HEK293 (cell line): ENCODE measurements around the gene OTUB1.

Source experiments
- CTCF ChIA-PET: fragments of 350-600 bp; formaldehyde crosslinking; extraction: SDS; loops from one replicate; lab custom pipeline; 2021; ENCODE audit warnings: antibody characterized with exemption; lab: Yijun Ruan, JAX
- POLR2A ChIA-PET: fragments of 300-600 bp; formaldehyde crosslinking; extraction: SDS; loops from one replicate; lab custom pipeline; 2020; ENCODE audit warnings: antibody characterized with exemption, inconsistent platforms; lab: Yijun Ruan, JAX
- H3K27ac ChIP-seq: fragments of 200-500 bp; sonication (Bioruptor generic); 2 replicates; pipeline ENCODE4 v1.5.1; 2014; ENCODE audit warnings: low read depth, low read length, control low read depth, inconsistent platforms; ENCODE audit errors: extremely low read depth
- H3K36me3 ChIP-seq, 2 experiments: fragments of 200-500 bp in 1 of 2; sonication (Bioruptor generic) in 1 of 2; 1 replicate in 1 of 2; 2 replicates in 1 of 2; pipeline ENCODE4 v1.5.1; 2014 to 2017; ENCODE audit warnings: inconsistent platforms in 2 of 2, low read length in 2 of 2; ENCODE audit not compliant: control insufficient read depth in 2 of 2, insufficient read depth in 1 of 2
- H3K4me1 ChIP-seq: fragments of 200-500 bp; sonication (Bioruptor generic); 2 replicates; pipeline ENCODE4 v1.5.1; 2014; ENCODE audit warnings: mild to moderate bottlenecking, low read length, inconsistent platforms; ENCODE audit not compliant: control insufficient read depth, insufficient read depth
- H3K4me3 ChIP-seq: 2 replicates; pipeline ENCODE4 v1.5.1; 2011; ENCODE audit warnings: low read depth, mild to moderate bottlenecking, control low read depth, low read length, moderate library complexity
- H3K9me3 ChIP-seq: fragments of 200-500 bp; sonication (Bioruptor generic); 2 replicates; pipeline ENCODE4 v1.5.1; 2014; ENCODE audit warnings: low read depth, low read length, inconsistent platforms; ENCODE audit not compliant: control insufficient read depth, insufficient read depth
- EGR2 ChIP-seq: fragments of 450-650 bp; formaldehyde crosslinking; IDR thresholded peaks from 2 replicates; pipeline ENCODE4 v1.5.1; 2016; ENCODE audit warnings: low read depth, missing biosample characterization, missing genetic modification characterization
- GFI1B ChIP-seq: fragments of 450-650 bp; formaldehyde crosslinking; IDR thresholded peaks from 2 replicates; pipeline ENCODE4 v1.5.1; 2016; ENCODE audit warnings: missing biosample characterization, missing genetic modification characterization
- MEIS1 ChIP-seq: sonication (generic); formaldehyde crosslinking; IDR thresholded peaks from 2 replicates; pipeline ENCODE4 v1.8.1; 2022; ENCODE audit warnings: missing genetic modification reagents, mild to moderate bottlenecking, borderline replicate concordance
- SP2 ChIP-seq: fragments of 450-650 bp; formaldehyde crosslinking; IDR thresholded peaks from 2 replicates; pipeline ENCODE4 v1.5.1; 2016; ENCODE audit warnings: missing biosample characterization, missing genetic modification characterization
- ZBTB7A ChIP-seq: fragments of 450-650 bp; formaldehyde crosslinking; IDR thresholded peaks from 2 replicates; pipeline ENCODE4 v1.5.1; 2016; ENCODE audit warnings: low read depth, missing biosample characterization, missing genetic modification characterization
- ZFHX2 ChIP-seq: fragments of 450-650 bp; formaldehyde crosslinking; conservative IDR thresholded peaks from 2 replicates; pipeline ENCODE4 v1.5.1; 2016; ENCODE audit warnings: missing biosample characterization, missing genetic modification characterization
- ZNF24 ChIP-seq: fragments of 450-650 bp; formaldehyde crosslinking; IDR thresholded peaks from 2 replicates; pipeline ENCODE4 v1.5.1; 2016; ENCODE audit warnings: missing biosample characterization, missing genetic modification characterization
- ZNF335 ChIP-seq: fragments of 450-650 bp; formaldehyde crosslinking; conservative IDR thresholded peaks from 2 replicates; pipeline ENCODE4 v1.5.1; 2016; ENCODE audit warnings: missing biosample characterization, missing genetic modification characterization
- ZNF366 ChIP-seq: fragments of 450-650 bp; formaldehyde crosslinking; conservative IDR thresholded peaks from 2 replicates; pipeline ENCODE4 v1.5.1; 2016; ENCODE audit warnings: missing biosample characterization, missing genetic modification characterization
- ZNF514 ChIP-seq: fragments of 450-650 bp; formaldehyde crosslinking; IDR thresholded peaks from 2 replicates; pipeline ENCODE4 v1.5.1; 2016; ENCODE audit warnings: missing biosample characterization, missing genetic modification characterization
- ZNF560 ChIP-seq: fragments of 450-650 bp; formaldehyde crosslinking; IDR thresholded peaks from 2 replicates; pipeline ENCODE4 v1.5.1; 2017; ENCODE audit warnings: missing biosample characterization, missing genetic modification characterization, borderline replicate concordance
- ZNF624 ChIP-seq: fragments of 450-650 bp; formaldehyde crosslinking; IDR thresholded peaks from 2 replicates; pipeline ENCODE4 v1.5.1; 2017; ENCODE audit warnings: missing biosample characterization, missing genetic modification characterization
- TF ChIP-seq, protein P1 (sequence below): fragments of 450-650 bp; formaldehyde crosslinking; IDR thresholded peaks from 2 replicates; pipeline ENCODE4 v1.5.1; 2016; ENCODE audit warnings: missing biosample characterization, missing genetic modification characterization
- TF ChIP-seq, protein P2 (sequence below): fragments of 450-650 bp; formaldehyde crosslinking; IDR thresholded peaks from 2 replicates; pipeline ENCODE4 v1.5.1; 2016; ENCODE audit warnings: missing biosample characterization, missing genetic modification characterization, low read depth
- TF ChIP-seq, protein P3 (sequence below): fragments of 450-650 bp; formaldehyde crosslinking; IDR thresholded peaks from 2 replicates; pipeline ENCODE4 v1.5.1; 2016; ENCODE audit warnings: missing biosample characterization, missing genetic modification characterization
- TF ChIP-seq, protein P4 (sequence below): fragments of 450-650 bp; formaldehyde crosslinking; IDR thresholded peaks from 2 replicates; pipeline ENCODE4 v1.5.1; 2016; ENCODE audit warnings: missing biosample characterization, missing genetic modification characterization, borderline replicate concordance
- TF ChIP-seq, protein P5 (sequence below): fragments of 450-650 bp; formaldehyde crosslinking; IDR thresholded peaks from 2 replicates; pipeline ENCODE4 v1.5.1; 2017; ENCODE audit warnings: missing biosample characterization, missing genetic modification characterization
- TF ChIP-seq, protein P6 (sequence below): fragments of 450-650 bp; formaldehyde crosslinking; IDR thresholded peaks from 2 replicates; pipeline ENCODE4 v1.5.1; 2017; ENCODE audit warnings: missing biosample characterization, missing genetic modification characterization

Gene OTUB1

DNA sequence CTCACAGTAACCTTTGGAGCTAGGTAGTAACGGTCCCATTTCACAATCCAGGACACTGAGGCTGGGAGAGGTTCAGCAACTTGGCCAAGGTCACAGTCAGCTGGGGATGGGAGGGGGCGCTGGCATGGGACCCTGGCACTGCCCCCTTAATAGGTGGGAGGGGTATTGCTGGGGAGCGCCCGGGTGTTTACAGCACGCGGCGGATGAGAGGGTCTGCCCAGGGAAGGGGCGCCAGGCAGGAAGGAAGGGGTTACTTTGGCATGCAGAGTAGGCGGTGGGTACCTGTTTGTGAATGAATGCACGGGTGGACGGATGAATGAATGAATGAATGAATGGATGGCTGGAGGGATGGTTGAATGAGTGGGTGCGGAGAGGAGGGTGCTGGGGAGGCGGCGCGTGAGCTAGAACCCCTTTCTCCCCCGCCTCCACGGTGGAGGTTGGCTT, 48.9 kb downstream of the OTUB1 start:
- Histone ChIP-seq H3K4me3 (peak overlapping the region; percentile 14; the same call in 1 of the 2 replicates), H3K9me3 (no peaks in the 10 kb centered on the region), H3K4me1 (no peaks in the 10 kb centered on the region), H3K27ac (no peak overlapping the region), H3K36me3 (no peaks in the 10 kb centered on the region)
- ChIA-PET POLR2A (no interaction called here), CTCF (interaction anchor here (0.9 kb wide), 2 partner anchors 33 to 113 kb away, joined by 3 to 5 read pairs; no protein-coding TSS in a partner anchor)
- TF ChIP-seq ZNF624 (tag by site-specific recombination): no peak
- peak; percentile 17; the same call in 1 of the 2 replicates for TF ChIP-seq SP2 (tag by site-specific recombination)
- TF ChIP-seq ZNF24 (tag by site-specific recombination): peak; percentile 80
- TF ChIP-seq, protein P1, sequence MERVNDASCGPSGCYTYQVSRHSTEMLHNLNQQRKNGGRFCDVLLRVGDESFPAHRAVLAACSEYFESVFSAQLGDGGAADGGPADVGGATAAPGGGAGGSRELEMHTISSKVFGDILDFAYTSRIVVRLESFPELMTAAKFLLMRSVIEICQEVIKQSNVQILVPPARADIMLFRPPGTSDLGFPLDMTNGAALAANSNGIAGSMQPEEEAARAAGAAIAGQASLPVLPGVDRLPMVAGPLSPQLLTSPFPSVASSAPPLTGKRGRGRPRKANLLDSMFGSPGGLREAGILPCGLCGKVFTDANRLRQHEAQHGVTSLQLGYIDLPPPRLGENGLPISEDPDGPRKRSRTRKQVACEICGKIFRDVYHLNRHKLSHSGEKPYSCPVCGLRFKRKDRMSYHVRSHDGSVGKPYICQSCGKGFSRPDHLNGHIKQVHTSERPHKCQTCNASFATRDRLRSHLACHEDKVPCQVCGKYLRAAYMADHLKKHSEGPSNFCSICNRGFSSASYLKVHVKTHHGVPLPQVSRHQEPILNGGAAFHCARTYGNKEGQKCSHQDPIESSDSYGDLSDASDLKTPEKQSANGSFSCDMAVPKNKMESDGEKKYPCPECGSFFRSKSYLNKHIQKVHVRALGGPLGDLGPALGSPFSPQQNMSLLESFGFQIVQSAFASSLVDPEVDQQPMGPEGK (tag by site-specific recombination): peak; percentile 35
- TF ChIP-seq ZNF560 (tag by site-specific recombination): no peak
- peak; percentile 41 for TF ChIP-seq ZNF366 (tag by site-specific recombination)
- no peak for TF ChIP-seq MEIS1 (CRISPR knock-in tag)
- TF ChIP-seq, protein P2, sequence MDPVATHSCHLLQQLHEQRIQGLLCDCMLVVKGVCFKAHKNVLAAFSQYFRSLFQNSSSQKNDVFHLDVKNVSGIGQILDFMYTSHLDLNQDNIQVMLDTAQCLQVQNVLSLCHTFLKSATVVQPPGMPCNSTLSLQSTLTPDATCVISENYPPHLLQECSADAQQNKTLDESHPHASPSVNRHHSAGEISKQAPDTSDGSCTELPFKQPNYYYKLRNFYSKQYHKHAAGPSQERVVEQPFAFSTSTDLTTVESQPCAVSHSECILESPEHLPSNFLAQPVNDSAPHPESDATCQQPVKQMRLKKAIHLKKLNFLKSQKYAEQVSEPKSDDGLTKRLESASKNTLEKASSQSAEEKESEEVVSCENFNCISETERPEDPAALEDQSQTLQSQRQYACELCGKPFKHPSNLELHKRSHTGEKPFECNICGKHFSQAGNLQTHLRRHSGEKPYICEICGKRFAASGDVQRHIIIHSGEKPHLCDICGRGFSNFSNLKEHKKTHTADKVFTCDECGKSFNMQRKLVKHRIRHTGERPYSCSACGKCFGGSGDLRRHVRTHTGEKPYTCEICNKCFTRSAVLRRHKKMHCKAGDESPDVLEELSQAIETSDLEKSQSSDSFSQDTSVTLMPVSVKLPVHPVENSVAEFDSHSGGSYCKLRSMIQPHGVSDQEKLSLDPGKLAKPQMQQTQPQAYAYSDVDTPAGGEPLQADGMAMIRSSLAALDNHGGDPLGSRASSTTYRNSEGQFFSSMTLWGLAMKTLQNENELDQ (tag by site-specific recombination): no peak
- TF ChIP-seq, protein P3, sequence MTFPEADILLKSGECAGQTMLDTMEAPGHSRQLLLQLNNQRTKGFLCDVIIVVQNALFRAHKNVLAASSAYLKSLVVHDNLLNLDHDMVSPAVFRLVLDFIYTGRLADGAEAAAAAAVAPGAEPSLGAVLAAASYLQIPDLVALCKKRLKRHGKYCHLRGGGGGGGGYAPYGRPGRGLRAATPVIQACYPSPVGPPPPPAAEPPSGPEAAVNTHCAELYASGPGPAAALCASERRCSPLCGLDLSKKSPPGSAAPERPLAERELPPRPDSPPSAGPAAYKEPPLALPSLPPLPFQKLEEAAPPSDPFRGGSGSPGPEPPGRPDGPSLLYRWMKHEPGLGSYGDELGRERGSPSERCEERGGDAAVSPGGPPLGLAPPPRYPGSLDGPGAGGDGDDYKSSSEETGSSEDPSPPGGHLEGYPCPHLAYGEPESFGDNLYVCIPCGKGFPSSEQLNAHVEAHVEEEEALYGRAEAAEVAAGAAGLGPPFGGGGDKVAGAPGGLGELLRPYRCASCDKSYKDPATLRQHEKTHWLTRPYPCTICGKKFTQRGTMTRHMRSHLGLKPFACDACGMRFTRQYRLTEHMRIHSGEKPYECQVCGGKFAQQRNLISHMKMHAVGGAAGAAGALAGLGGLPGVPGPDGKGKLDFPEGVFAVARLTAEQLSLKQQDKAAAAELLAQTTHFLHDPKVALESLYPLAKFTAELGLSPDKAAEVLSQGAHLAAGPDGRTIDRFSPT: peak; percentile 85
- TF ChIP-seq, protein P4, sequence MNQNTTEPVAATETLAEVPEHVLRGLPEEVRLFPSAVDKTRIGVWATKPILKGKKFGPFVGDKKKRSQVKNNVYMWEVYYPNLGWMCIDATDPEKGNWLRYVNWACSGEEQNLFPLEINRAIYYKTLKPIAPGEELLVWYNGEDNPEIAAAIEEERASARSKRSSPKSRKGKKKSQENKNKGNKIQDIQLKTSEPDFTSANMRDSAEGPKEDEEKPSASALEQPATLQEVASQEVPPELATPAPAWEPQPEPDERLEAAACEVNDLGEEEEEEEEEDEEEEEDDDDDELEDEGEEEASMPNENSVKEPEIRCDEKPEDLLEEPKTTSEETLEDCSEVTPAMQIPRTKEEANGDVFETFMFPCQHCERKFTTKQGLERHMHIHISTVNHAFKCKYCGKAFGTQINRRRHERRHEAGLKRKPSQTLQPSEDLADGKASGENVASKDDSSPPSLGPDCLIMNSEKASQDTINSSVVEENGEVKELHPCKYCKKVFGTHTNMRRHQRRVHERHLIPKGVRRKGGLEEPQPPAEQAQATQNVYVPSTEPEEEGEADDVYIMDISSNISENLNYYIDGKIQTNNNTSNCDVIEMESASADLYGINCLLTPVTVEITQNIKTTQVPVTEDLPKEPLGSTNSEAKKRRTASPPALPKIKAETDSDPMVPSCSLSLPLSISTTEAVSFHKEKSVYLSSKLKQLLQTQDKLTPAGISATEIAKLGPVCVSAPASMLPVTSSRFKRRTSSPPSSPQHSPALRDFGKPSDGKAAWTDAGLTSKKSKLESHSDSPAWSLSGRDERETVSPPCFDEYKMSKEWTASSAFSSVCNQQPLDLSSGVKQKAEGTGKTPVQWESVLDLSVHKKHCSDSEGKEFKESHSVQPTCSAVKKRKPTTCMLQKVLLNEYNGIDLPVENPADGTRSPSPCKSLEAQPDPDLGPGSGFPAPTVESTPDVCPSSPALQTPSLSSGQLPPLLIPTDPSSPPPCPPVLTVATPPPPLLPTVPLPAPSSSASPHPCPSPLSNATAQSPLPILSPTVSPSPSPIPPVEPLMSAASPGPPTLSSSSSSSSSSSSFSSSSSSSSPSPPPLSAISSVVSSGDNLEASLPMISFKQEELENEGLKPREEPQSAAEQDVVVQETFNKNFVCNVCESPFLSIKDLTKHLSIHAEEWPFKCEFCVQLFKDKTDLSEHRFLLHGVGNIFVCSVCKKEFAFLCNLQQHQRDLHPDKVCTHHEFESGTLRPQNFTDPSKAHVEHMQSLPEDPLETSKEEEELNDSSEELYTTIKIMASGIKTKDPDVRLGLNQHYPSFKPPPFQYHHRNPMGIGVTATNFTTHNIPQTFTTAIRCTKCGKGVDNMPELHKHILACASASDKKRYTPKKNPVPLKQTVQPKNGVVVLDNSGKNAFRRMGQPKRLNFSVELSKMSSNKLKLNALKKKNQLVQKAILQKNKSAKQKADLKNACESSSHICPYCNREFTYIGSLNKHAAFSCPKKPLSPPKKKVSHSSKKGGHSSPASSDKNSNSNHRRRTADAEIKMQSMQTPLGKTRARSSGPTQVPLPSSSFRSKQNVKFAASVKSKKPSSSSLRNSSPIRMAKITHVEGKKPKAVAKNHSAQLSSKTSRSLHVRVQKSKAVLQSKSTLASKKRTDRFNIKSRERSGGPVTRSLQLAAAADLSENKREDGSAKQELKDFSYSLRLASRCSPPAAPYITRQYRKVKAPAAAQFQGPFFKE (tag by site-specific recombination): no peak
- TF ChIP-seq GFI1B (tag by site-specific recombination): no peak
- no peak for TF ChIP-seq ZNF514 (tag by site-specific recombination)
- TF ChIP-seq ZFHX2 (tag by site-specific recombination): peak; percentile 68
- peak; percentile 33; the same call in 1 of the 2 replicates for TF ChIP-seq EGR2 (tag by site-specific recombination)
- TF ChIP-seq ZNF335: 0 out of 2 replicates have a peak, but pooled peaks have one; percentile 1
- TF ChIP-seq, protein P5, sequence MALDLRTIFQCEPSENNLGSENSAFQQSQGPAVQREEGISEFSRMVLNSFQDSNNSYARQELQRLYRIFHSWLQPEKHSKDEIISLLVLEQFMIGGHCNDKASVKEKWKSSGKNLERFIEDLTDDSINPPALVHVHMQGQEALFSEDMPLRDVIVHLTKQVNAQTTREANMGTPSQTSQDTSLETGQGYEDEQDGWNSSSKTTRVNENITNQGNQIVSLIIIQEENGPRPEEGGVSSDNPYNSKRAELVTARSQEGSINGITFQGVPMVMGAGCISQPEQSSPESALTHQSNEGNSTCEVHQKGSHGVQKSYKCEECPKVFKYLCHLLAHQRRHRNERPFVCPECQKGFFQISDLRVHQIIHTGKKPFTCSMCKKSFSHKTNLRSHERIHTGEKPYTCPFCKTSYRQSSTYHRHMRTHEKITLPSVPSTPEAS (tag by site-specific recombination): no peak
- TF ChIP-seq ZBTB7A: 0 out of 2 replicates have a peak, but pooled peaks have one; percentile 28
- TF ChIP-seq, protein P6, sequence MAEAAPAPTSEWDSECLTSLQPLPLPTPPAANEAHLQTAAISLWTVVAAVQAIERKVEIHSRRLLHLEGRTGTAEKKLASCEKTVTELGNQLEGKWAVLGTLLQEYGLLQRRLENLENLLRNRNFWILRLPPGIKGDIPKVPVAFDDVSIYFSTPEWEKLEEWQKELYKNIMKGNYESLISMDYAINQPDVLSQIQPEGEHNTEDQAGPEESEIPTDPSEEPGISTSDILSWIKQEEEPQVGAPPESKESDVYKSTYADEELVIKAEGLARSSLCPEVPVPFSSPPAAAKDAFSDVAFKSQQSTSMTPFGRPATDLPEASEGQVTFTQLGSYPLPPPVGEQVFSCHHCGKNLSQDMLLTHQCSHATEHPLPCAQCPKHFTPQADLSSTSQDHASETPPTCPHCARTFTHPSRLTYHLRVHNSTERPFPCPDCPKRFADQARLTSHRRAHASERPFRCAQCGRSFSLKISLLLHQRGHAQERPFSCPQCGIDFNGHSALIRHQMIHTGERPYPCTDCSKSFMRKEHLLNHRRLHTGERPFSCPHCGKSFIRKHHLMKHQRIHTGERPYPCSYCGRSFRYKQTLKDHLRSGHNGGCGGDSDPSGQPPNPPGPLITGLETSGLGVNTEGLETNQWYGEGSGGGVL (tag by site-specific recombination): peak; percentile 78
